OCI-M1 (cell line): ENCODE data around the gene NRXN3.

Experiments
- DNase-seq: peaks from one replicate; lab custom pipeline; 2025; lab: John Stamatoyannopoulos, UW

NRXN3 gene

GRCh38 chr14:79809849-79810612 is 1639.9 kb downstream of the NRXN3 start:
- DNase-seq = peak; percentile 66

GRCh38 chr14:79820866-79821535 is 1650.8 kb downstream of the NRXN3 start:
- DNase-seq = no peak

- no peak for DNase-seq
Observed at GRCh38 chr14:79822034-79822433, 1651.9 kb downstream of the NRXN3 start.

- DNase-seq = no peak
Observed at GRCh38 chr14:79825046-79825521, 1654.9 kb downstream of the NRXN3 start.

- no peak for DNase-seq
Observed at GRCh38 chr14:79826362-79826761, 1656.2 kb downstream of the NRXN3 start.

GRCh38 chr14:79829405-79830166 is 1659.4 kb downstream of the NRXN3 start:
- DNase-seq = peak; percentile 80

GRCh38 chr14:79831195-79831892 is 1661.2 kb downstream of the NRXN3 start:
- DNase-seq = no peak

GRCh38 chr14:79833781-79834180 is 1663.6 kb downstream of the NRXN3 start:
- no peak for DNase-seq

GRCh38 chr14:79834868-79835267 is 1664.7 kb downstream of the NRXN3 start:
- no peak for DNase-seq

GRCh38 chr14:79836577-79836976 is 1666.4 kb downstream of the NRXN3 start:
- no peak for DNase-seq

- DNase-seq = no peak
Observed at GRCh38 chr14:79837699-79838098, 1667.5 kb downstream of the NRXN3 start.

- peak; percentile 3 for DNase-seq
Observed at GRCh38 chr14:79840103-79840502, 1669.9 kb downstream of the NRXN3 start.

GRCh38 chr14:79840831-79841230 is 1670.7 kb downstream of the NRXN3 start:
- no peak for DNase-seq

GRCh38 chr14:79841433-79841832 is 1671.3 kb downstream of the NRXN3 start:
- DNase-seq = no peak

GRCh38 chr14:79842270-79842669 is 1672.1 kb downstream of the NRXN3 start:
- no peak for DNase-seq

GRCh38 chr14:79852950-79853744 is 1683.0 kb downstream of the NRXN3 start:
- DNase-seq = no peak

- no peak for DNase-seq
Observed at GRCh38 chr14:79855789-79856188, 1685.6 kb downstream of the NRXN3 start.

- DNase-seq = no peak
Observed at GRCh38 chr14:79856381-79856780, 1686.2 kb downstream of the NRXN3 start.

- DNase-seq = peak; percentile 18
Observed at GRCh38 chr14:79861111-79861510, 1690.9 kb downstream of the NRXN3 start.

GRCh38 chr14:79862045-79862444 is 1691.9 kb downstream of the NRXN3 start:
- DNase-seq = no peak

- no peak for DNase-seq
Observed at GRCh38 chr14:79871136-79871535, 1701.0 kb downstream of the NRXN3 start.
